Lower leg skin (tissue), 3 donors: ENCODE measurements around the gene SYT1.

ENCODE experiments used
- POLR2A ChIP-seq, 2 donors: fragments of 450-650 bp; IDR thresholded peaks; one replicate each; pipeline ENCODE4 v1.6.1; 2016 to 2017; ENCODE audit warnings: antibody characterized with exemption in 2 of 2, mild to moderate bottlenecking in 1 of 2, moderate library complexity in 1 of 2
- TF ChIP-seq, protein P1 (sequence below), 3 donors: fragments of 450-650 bp; IDR thresholded peaks; one replicate each; pipeline ENCODE4 v1.5.1; 2016; ENCODE audit warnings: antibody characterized with exemption in 3 of 3, mild to moderate bottlenecking in 3 of 3, moderate library complexity in 2 of 3

DNA sequence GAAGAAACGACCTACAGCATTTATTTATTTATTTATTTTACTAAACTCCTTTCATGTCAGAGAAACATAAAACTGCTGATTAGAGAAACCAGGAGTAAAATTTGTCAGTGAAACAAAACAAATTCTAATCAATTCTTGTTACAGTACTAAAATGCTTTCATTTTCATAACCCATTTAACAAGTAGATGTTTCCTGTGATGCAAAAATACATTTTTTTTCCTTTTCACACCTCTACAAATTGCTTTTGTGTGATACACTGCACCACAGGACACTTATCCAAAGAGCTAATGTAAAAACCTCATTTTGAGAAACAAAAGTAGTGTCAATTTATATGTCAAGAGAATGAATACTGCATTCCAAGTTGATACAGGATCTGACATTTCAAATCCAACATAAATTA, 155.1 kb downstream of the SYT1 start:
- TF ChIP-seq POLR2A (IDR thresholded peaks at IDR 0.05): no peak
- TF ChIP-seq, protein P1, sequence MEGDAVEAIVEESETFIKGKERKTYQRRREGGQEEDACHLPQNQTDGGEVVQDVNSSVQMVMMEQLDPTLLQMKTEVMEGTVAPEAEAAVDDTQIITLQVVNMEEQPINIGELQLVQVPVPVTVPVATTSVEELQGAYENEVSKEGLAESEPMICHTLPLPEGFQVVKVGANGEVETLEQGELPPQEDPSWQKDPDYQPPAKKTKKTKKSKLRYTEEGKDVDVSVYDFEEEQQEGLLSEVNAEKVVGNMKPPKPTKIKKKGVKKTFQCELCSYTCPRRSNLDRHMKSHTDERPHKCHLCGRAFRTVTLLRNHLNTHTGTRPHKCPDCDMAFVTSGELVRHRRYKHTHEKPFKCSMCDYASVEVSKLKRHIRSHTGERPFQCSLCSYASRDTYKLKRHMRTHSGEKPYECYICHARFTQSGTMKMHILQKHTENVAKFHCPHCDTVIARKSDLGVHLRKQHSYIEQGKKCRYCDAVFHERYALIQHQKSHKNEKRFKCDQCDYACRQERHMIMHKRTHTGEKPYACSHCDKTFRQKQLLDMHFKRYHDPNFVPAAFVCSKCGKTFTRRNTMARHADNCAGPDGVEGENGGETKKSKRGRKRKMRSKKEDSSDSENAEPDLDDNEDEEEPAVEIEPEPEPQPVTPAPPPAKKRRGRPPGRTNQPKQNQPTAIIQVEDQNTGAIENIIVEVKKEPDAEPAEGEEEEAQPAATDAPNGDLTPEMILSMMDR (IDR thresholded peaks at IDR 0.05): no peak
